Mononuclear cell (primary cell): ENCODE data around the gene RGR. TPM values are rescaled to one million over a fixed set of nuclear protein-coding genes. Genes with fewer than 3 reads are reported as not detected.

Source experiments
- H3K27me3 ChIP-seq: 2 replicates; pipeline ENCODE4 v1.6.0; 2011; ENCODE audit warnings: low read length, control low read depth; ENCODE audit not compliant: insufficient read depth
- H3K4me1 ChIP-seq: 2 replicates; pipeline ENCODE4 v1.5.1; 2011; ENCODE audit warnings: mild to moderate bottlenecking, low read length, control low read depth; ENCODE audit not compliant: insufficient read depth
- H3K4me3 ChIP-seq: 2 replicates; pipeline ENCODE4 v1.5.1; 2011; ENCODE audit warnings: mild to moderate bottlenecking, low read length, moderate library complexity
- H3K9me3 ChIP-seq: 2 replicates; pipeline ENCODE4 v1.5.1; 2011; ENCODE audit warnings: low read depth, mild to moderate bottlenecking, control low read depth, low read length
- total RNA-seq: library from RNA; depleted of rRNA; stranded (reverse); fragments of >200 nt; gene quantifications from one replicate; pipeline ENCODE4 v1.2.3, GENCODE V29; 2012

Gene RGR, protein sequence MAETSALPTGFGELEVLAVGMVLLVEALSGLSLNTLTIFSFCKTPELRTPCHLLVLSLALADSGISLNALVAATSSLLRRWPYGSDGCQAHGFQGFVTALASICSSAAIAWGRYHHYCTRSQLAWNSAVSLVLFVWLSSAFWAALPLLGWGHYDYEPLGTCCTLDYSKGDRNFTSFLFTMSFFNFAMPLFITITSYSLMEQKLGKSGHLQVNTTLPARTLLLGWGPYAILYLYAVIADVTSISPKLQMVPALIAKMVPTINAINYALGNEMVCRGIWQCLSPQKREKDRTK
- total RNA-seq, result not detected

DNA sequence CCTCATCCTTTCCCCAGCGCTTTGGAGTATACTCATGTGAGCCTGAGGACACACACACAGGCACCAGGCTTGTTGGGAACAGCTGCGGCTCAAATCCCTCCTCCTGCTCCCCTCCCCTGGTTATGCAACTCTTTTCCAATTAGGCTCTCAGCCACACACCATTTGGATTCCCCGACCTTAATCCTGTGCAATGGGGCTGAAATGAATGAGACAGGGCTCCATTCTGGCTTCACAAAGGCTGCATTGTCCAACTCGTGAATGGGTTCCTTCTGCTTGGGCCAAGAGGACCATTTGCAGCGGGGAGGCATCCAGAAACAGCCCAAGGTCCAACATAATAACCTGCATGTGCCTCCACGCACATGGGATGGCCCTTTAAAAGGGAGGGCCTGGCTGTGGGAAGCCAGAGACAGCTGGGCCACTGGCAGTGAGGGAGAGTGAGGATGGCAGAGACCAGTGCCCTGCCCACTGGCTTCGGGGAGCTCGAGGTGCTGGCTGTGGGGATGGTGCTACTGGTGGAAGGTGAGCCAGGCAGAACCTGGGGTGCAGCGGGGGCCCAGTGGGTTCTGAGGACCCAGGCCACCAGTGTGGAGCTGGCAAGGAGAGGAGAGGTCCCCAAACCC, at the start of gene RGR:
Gene RGR (plus strand): TSS at position 403 of the 620 bp plus-strand sequence. CDS start 38 bp downstream, at position 441.
- H3K27me3 ChIP-seq, result no peaks in the 10 kb centered on the region
- H3K4me3 ChIP-seq, result no peak within 1 kb of the TSS
- H3K9me3 ChIP-seq, result no peaks in the 10 kb centered on the region
- no peaks in the 10 kb centered on the region for H3K4me1 ChIP-seq

- Histone ChIP-seq H3K27me3 (peaks cover 32% of the 10 kb centered on the region), H3K4me1 (peaks cover 18% of the 10 kb centered on the region)
Measured at GRCh38 chr10:84196083-84196482, 48.8 kb upstream of the RGR start.

DNA sequence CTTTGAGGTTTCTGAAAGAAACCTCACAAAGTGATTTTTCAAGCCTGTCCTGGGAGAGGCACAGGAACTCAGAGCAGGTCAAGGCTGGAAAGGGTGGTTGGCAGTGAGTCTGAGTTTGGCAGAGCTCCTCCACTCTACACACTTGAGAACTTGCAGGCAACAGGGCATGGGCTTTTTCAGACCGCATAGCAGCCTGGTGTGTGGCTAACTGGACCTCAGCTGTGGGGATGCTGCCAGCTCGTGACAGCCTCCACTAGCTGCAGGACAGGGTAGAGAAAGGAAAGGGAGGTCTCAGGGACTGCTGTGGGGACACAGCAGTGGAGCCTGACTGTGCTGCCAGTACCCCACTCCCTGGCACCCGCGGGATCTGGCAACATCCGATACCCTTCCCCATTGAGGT, 47.9 kb upstream of the RGR start:
- Histone ChIP-seq H3K9me3 (no peaks in the 10 kb centered on the region), H3K4me1 (peaks cover 10% of the 10 kb centered on the region), H3K4me3 (no peak overlapping the region), H3K27me3 (peaks cover 32% of the 10 kb centered on the region)

More at GRCh38 chr10:84196083-84196482, 48.8 kb upstream of the RGR start:
- Histone ChIP-seq H3K4me3 (no peak overlapping the region), H3K9me3 (no peaks in the 10 kb centered on the region)

GRCh38 chr10:84197643-84198042, 47.2 kb upstream of the RGR start:
- H3K4me3 ChIP-seq, result no peak overlapping the region
- peaks cover 10% of the 10 kb centered on the region for H3K4me1 ChIP-seq
- no peaks in the 10 kb centered on the region for H3K9me3 ChIP-seq
- H3K27me3 ChIP-seq, result peaks cover 32% of the 10 kb centered on the region

- Histone ChIP-seq H3K9me3 (no peaks in the 10 kb centered on the region), H3K4me1 (peaks cover 10% of the 10 kb centered on the region), H3K4me3 (no peak overlapping the region), H3K27me3 (peaks cover 28% of the 10 kb centered on the region)
Measured at GRCh38 chr10:84198206-84198915, 46.5 kb upstream of the RGR start.

GRCh38 chr10:84200537-84201243, 44.2 kb upstream of the RGR start:
- Histone ChIP-seq H3K9me3 (no peaks in the 10 kb centered on the region), H3K4me3 (no peak overlapping the region), H3K4me1 (no peaks in the 10 kb centered on the region), H3K27me3 (peaks cover 8% of the 10 kb centered on the region)

GRCh38 chr10:84201244-84201606, 43.6 kb upstream of the RGR start:
- H3K4me1 ChIP-seq, result no peaks in the 10 kb centered on the region
- no peak overlapping the region for H3K4me3 ChIP-seq
- H3K9me3 ChIP-seq, result no peaks in the 10 kb centered on the region
- peaks cover 2% of the 10 kb centered on the region for H3K27me3 ChIP-seq

DNA sequence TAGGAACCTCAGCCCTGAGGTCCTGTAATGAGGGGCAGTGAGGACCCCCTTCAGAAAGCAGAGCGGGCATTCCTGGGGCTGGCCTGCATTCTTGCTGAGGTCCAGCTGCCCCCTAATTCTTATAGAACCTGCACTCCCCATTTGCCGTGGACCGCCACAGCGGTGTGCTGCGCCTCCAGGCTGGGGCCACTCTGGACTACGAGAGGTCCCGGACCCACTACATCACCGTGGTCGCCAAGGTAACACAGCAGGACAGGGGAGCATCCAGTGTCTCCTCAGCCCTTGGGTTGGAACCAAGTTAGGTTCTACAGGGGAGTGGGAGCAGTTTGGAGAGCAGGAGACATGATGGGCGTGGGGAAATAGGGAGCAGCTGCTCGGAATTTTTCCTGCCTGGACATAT, 43.2 kb upstream of the RGR start:
- Histone ChIP-seq H3K9me3 (no peaks in the 10 kb centered on the region), H3K4me1 (no peaks in the 10 kb centered on the region), H3K27me3 (no peaks in the 10 kb centered on the region), H3K4me3 (no peak overlapping the region)

- Histone ChIP-seq H3K4me3 (no peak overlapping the region), H3K9me3 (no peaks in the 10 kb centered on the region), H3K27me3 (no peaks in the 10 kb centered on the region), H3K4me1 (no peaks in the 10 kb centered on the region)
Measured at GRCh38 chr10:84202349-84202748, 42.5 kb upstream of the RGR start.

GRCh38 chr10:84204122-84204521, 40.7 kb upstream of the RGR start:
- H3K4me3 ChIP-seq, result no peak overlapping the region
- H3K9me3 ChIP-seq, result no peaks in the 10 kb centered on the region
- H3K4me1 ChIP-seq, result no peaks in the 10 kb centered on the region
- H3K27me3 ChIP-seq, result no peaks in the 10 kb centered on the region

DNA sequence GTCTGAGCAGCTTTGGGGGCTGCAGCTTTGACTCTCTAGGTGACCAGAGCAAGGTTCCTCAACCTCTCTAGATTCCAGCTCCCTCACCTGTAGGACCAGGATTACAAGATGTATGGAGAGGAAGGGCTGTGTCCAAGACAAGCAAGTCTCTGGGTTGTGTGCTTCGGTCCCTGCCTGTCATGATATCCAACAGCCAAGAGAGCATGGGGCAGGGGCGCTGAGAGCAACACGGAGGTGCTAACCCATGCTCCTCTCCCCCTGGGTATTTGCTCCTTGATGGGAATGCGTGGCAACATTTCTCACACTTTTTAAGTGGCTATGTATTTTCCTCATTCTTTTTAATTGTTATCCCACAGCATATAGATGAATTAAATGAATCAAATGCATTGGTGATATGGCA, 40.2 kb upstream of the RGR start:
- H3K9me3 ChIP-seq, result no peaks in the 10 kb centered on the region
- no peaks in the 10 kb centered on the region for H3K27me3 ChIP-seq
- H3K4me3 ChIP-seq, result no peak overlapping the region
- H3K4me1 ChIP-seq, result no peaks in the 10 kb centered on the region

DNA sequence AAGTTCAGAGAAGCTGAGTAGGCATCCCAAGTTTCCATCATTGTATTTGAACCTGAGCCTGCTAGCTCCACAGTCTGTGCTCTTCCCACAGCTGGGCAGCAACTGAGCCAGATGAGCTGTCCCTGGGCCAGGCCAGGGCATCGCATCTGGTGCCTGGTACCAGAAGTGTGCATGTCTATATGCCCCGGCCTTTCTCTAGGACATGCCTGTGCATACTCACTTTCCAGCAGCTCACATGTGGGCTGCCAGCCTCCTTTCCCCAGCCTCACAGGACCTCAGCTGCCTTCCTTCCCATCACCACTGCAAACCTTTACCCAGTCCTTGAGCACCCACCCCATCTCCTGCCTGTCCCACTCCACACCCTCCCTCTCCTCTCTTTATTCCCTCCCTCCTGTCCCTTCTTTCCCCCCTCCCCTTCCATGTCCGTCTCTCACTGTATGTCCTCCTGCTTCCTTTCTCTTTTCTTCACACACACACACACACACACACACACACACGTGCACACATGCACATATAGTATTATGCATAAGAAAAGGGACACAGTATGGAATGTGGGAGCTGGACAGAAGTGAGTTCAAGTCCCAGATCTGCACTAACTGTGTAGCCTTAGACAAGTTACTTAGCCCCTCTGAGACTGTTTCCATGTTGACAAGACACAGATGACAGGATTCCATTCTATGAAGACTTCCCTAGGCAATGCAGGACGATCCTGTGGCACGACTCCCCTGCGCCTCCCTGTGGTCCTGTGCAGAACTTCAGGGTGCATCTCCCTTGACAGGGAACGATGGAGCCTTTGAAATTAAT, 39.6 kb upstream of the RGR start:
- H3K9me3 ChIP-seq, result no peaks in the 10 kb centered on the region
- no peak overlapping the region for H3K4me3 ChIP-seq
- no peaks in the 10 kb centered on the region for H3K27me3 ChIP-seq
- H3K4me1 ChIP-seq, result no peaks in the 10 kb centered on the region

DNA sequence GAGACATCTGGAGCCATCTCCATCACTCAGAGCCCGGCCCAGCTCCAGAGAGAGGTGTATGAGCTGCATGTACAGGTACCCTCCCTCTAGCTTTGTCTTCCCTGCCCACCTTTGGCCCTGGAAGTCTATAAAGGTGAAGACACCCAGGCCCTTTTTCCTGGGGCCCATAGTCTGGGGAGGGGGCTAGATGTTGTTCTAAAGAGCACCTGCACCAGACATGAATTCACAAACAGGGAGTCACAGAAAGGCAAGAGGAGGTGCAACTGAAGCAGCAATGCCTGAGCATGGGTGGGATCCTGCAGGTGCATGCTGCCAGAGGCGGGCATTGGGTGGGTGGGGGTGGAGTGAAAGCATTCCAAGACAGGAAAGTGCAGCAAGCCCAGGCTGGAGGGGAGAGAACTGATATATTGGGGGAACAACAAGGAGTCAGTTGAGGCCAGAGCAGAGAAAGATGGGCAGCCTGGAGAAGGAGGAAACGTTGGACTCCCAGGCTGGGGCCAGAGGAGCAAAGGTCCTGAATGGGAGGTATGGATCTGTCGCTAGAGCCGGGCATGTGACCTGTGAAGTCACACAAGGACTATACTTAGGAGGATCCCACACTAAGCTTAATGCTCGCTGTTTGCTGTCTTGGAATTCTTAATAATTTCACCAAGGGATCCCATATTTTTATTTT, 38.9 kb upstream of the RGR start:
- H3K4me1 ChIP-seq, result no peaks in the 10 kb centered on the region
- no peaks in the 10 kb centered on the region for H3K9me3 ChIP-seq
- H3K27me3 ChIP-seq, result no peaks in the 10 kb centered on the region
- no peak overlapping the region for H3K4me3 ChIP-seq

DNA sequence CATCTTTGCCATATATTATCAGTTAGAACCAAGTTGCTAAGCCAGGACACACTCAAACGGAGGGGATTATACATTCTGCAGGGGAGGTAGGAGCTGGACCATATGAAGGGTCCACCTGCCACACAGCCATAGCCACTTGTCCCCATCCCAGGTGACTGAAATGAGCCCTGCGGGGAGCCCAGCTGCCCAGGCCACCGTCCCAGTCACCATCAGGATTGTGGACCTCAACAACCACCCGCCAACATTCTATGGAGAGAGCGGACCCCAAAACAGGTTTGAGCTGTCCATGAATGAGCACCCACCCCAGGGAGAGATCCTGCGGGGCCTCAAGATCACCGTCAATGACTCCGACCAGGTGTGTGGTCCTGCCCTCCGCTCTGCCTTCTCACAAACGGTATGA, 36.8 kb upstream of the RGR start:
- Histone ChIP-seq H3K9me3 (no peaks in the 10 kb centered on the region), H3K27me3 (no peaks in the 10 kb centered on the region), H3K4me1 (no peaks in the 10 kb centered on the region), H3K4me3 (no peak overlapping the region)
